Measurements from ENCODE around the gene APOA1. TPM values are rescaled to one million over a fixed set of nuclear protein-coding genes. Genes with fewer than 3 reads are reported as not detected.

APOA1 gene
- 4,188 TPM for polyA plus RNA-seq
- long read RNA-seq, donor 1, transcript APOA1-202 (4 exons, 932 nt), result minor isoform, 59 of 3,180 reads
- long read RNA-seq, donor 1, transcript APOA1-203 (4 exons, 940 nt), result minor isoform, 15 of 3,180 reads
- long read RNA-seq, donor 1, transcript APOA1-204 (3 exons, 1,088 nt), result minor isoform, 1,244 of 3,180 reads
- long read RNA-seq, donor 1, transcript APOA1-201 (4 exons, 1,227 nt), result major isoform, 1,589 of 3,180 reads
- long read RNA-seq, donor 1, partial matches to known transcripts, result 178 of 3,180 reads
- long read RNA-seq, donor 1, other reads (novel, unspliced or antisense), result 90 of 3,180 reads
- long read RNA-seq, donor 2, transcript APOA1-204 (3 exons, 1,088 nt), result minor isoform, 3,597 of 9,167 reads
- long read RNA-seq, donor 2, transcript APOA1-203 (4 exons, 940 nt), result minor isoform, 89 of 9,167 reads
- long read RNA-seq, donor 2, transcript APOA1-202 (4 exons, 932 nt), result minor isoform, 502 of 9,167 reads
- long read RNA-seq, donor 2, transcript APOA1-201 (4 exons, 1,227 nt), result major isoform, 4,305 of 9,167 reads
- long read RNA-seq, donor 2, partial matches to known transcripts, result 512 of 9,167 reads
- long read RNA-seq, donor 2, other reads (novel, unspliced or antisense), result 151 of 9,167 reads
- long read RNA-seq, donor 3, result 0 reads
- long read RNA-seq, donor 4, transcript APOA1-204 (3 exons, 1,088 nt), result minor isoform, 278 of 624 reads
- long read RNA-seq, donor 4, transcript APOA1-201 (4 exons, 1,227 nt), result major isoform, 284 of 624 reads
- long read RNA-seq, donor 4, transcript APOA1-203 (4 exons, 940 nt), result minor isoform, 7 of 624 reads
- long read RNA-seq, donor 4, transcript APOA1-202 (4 exons, 932 nt), result minor isoform, 16 of 624 reads
- long read RNA-seq, donor 4, partial matches to known transcripts, result 39 of 624 reads
- long read RNA-seq, donor 4, other reads (novel, unspliced or antisense), result 0 of 624 reads
- long read RNA-seq, donor 5, transcript APOA1-204 (3 exons, 1,088 nt), result minor isoform, 64 of 175 reads
- long read RNA-seq, donor 5, transcript APOA1-201 (4 exons, 1,227 nt), result major isoform, 95 of 175 reads
- long read RNA-seq, donor 5, transcript APOA1-202 (4 exons, 932 nt), result minor isoform, 10 of 175 reads
- long read RNA-seq, donor 5, partial matches to known transcripts, result 6 of 175 reads
- long read RNA-seq, donor 5, other reads (novel, unspliced or antisense), result 0 of 175 reads
- long read RNA-seq, donor 6, transcript APOA1-201 (4 exons, 1,227 nt), result major isoform, 2,884 of 5,949 reads
- long read RNA-seq, donor 6, transcript APOA1-202 (4 exons, 932 nt), result minor isoform, 103 of 5,949 reads
- long read RNA-seq, donor 6, transcript APOA1-204 (3 exons, 1,088 nt), result minor isoform, 2,392 of 5,949 reads
- long read RNA-seq, donor 6, transcript APOA1-203 (4 exons, 940 nt), result minor isoform, 22 of 5,949 reads
- long read RNA-seq, donor 6, partial matches to known transcripts, result 326 of 5,949 reads
- long read RNA-seq, donor 6, other reads (novel, unspliced or antisense), result 213 of 5,949 reads
- long read RNA-seq, donor 7, transcript APOA1-204 (3 exons, 1,088 nt), result minor isoform, 173 of 405 reads
- long read RNA-seq, donor 7, transcript APOA1-202 (4 exons, 932 nt), result minor isoform, 8 of 405 reads
- long read RNA-seq, donor 7, transcript APOA1-201 (4 exons, 1,227 nt), result major isoform, 189 of 405 reads
- long read RNA-seq, donor 7, partial matches to known transcripts, result 21 of 405 reads
- long read RNA-seq, donor 7, other reads (novel, unspliced or antisense), result 10 of 405 reads
- long read RNA-seq, donor 8, transcript APOA1-204 (3 exons, 1,088 nt), result minor isoform, 3,590 of 9,816 reads
- long read RNA-seq, donor 8, transcript APOA1-202 (4 exons, 932 nt), result minor isoform, 231 of 9,816 reads
- long read RNA-seq, donor 8, transcript APOA1-201 (4 exons, 1,227 nt), result major isoform, 5,098 of 9,816 reads
- long read RNA-seq, donor 8, transcript APOA1-203 (4 exons, 940 nt), result minor isoform, 67 of 9,816 reads
- long read RNA-seq, donor 8, partial matches to known transcripts, result 428 of 9,816 reads
- long read RNA-seq, donor 8, other reads (novel, unspliced or antisense), result 398 of 9,816 reads
- long read RNA-seq, donor 9, transcript APOA1-203 (4 exons, 940 nt), result minor isoform, 53 of 9,461 reads
- long read RNA-seq, donor 9, transcript APOA1-202 (4 exons, 932 nt), result minor isoform, 227 of 9,461 reads
- long read RNA-seq, donor 9, transcript APOA1-204 (3 exons, 1,088 nt), result minor isoform, 3,872 of 9,461 reads
- long read RNA-seq, donor 9, transcript APOA1-201 (4 exons, 1,227 nt), result major isoform, 4,569 of 9,461 reads
- long read RNA-seq, donor 9, partial matches to known transcripts, result 529 of 9,461 reads
- long read RNA-seq, donor 9, other reads (novel, unspliced or antisense), result 204 of 9,461 reads
- long read RNA-seq, donor 10, transcript APOA1-202 (4 exons, 932 nt), result minor isoform, 193 of 4,366 reads
- long read RNA-seq, donor 10, transcript APOA1-204 (3 exons, 1,088 nt), result minor isoform, 1,707 of 4,366 reads
- long read RNA-seq, donor 10, transcript APOA1-201 (4 exons, 1,227 nt), result major isoform, 2,046 of 4,366 reads
- long read RNA-seq, donor 10, transcript APOA1-203 (4 exons, 940 nt), result minor isoform, 40 of 4,366 reads
- long read RNA-seq, donor 10, partial matches to known transcripts, result 215 of 4,366 reads
- long read RNA-seq, donor 10, other reads (novel, unspliced or antisense), result 152 of 4,366 reads
- long read RNA-seq, donor 11, transcript APOA1-202 (4 exons, 932 nt), result minor isoform, 154 of 6,422 reads
- long read RNA-seq, donor 11, transcript APOA1-203 (4 exons, 940 nt), result minor isoform, 44 of 6,422 reads
- long read RNA-seq, donor 11, transcript APOA1-204 (3 exons, 1,088 nt), result minor isoform, 2,519 of 6,422 reads
- long read RNA-seq, donor 11, transcript APOA1-201 (4 exons, 1,227 nt), result major isoform, 3,123 of 6,422 reads
- long read RNA-seq, donor 11, partial matches to known transcripts, result 322 of 6,422 reads
- long read RNA-seq, donor 11, other reads (novel, unspliced or antisense), result 253 of 6,422 reads

DNA sequence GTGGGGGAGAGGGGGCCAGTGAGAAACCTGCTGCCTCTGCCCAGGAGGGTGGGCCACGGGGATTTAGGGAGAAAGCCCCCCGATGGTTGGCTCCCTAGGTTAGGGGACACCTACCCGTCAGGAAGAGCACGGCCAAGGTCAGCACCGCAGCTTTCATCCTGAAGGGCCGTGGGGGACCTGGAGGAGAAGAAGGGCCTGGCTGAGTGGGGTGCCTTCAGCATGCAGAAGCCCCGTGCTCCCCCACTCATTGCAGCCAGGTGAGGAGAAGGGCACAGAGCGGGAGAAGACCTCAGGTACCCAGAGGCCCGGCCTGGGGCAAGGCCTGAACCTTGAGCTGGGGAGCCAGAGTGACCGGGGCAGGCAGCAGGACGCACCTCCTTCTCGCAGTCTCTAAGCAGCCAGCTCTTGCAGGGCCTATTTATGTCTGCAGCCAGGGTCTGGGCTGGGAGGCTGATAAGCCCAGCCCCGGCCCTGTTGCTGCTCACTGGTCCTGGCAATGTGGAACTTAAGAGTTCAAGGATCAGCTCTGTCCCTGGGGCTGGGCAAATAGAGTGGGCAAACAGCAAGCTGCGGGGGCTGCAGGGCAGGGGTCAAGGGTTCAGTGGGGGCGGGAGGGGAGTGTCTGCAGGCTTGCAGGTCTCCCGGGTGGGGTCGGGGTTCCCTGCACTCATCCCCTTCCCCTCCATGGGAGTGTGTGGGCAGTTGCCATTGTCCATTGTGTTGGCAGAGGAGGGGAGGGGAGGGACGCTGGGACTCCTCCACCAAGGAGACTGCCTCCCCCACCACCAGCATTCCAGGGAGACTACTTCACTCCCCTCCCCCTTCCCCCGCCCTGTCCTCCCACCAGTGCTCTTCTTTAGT lies at the start of gene APOA1:
APOA1 (minus strand) TSS at position 392 of the 861 bp plus-strand sequence; CDS start at position 157, 235 bp downstream.
- no CpG with 5 or more reads among the region's 19 CpGs for WGBS (ENCODE audit: insufficient coverage, low lambda C conversion rate)
- Histone ChIP-seq H3K27ac (ENCODE audit: low read length) (peak within 1 kb of the TSS; percentile 96), H3K9me3 (ENCODE audit: control insufficient read depth, low read depth, low read length) (no peaks in the 10 kb centered on the region), H3K27me3 (ENCODE audit: control insufficient read depth, insufficient read depth, low read length) (no peaks in the 10 kb centered on the region), H3K36me3 (ENCODE audit: control insufficient read depth, insufficient read depth, low read length) (peaks cover 8% of the 10 kb centered on the region), H3K4me1 (ENCODE audit: control insufficient read depth, insufficient read depth, low read length) (peaks cover 66% of the 10 kb centered on the region), H3K4me3 (ENCODE audit: low read length) (peak within 1 kb of the TSS; percentile 74)
- DNase-seq, result peak; percentile 88 to 89

DNA sequence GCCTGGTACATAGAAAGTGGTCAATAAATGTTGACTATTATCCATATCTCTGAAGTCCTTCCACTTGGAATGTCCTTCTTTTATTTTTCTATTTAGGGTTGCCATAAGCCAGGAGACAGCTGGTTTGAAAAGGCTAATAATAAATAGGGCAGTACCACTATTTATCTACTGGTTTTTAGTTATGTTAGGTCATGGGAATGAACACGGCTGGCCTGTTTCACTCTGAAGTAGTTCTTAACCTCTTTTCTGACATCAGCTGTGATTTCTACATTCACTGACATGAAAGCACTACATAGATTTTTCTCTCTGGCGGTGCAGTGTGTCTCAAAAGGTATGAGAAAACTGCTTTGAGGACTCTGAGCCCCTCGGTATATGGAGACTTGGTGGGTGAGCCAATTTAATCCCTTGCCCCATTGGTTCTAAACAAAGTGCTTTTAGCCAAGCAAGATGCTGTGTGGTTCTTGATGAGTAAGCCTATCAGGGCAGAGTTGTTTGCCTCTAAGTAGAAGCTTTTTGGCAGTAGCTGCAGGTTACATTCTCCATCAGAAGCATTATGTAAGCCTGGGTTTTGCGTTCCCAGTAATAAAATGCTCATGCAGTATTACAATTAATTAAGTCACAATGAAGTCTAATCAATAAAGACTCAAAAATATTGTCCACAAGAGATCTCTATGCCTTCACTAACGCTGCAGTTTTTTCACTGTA lies 48.7 kb upstream of the APOA1 start:
- DNase-seq, result no peak
- Histone ChIP-seq H3K4me1 (ENCODE audit: control insufficient read depth, insufficient read depth, low read length) (no peaks in the 10 kb centered on the region), H3K9me3 (ENCODE audit: control insufficient read depth, low read depth, low read length) (no peaks in the 10 kb centered on the region), H3K27ac (ENCODE audit: low read length) (no peak overlapping the region), H3K27me3 (ENCODE audit: control insufficient read depth, insufficient read depth, low read length) (no peaks in the 10 kb centered on the region), H3K36me3 (ENCODE audit: control insufficient read depth, insufficient read depth, low read length) (peaks cover 5% of the 10 kb centered on the region), H3K4me3 (ENCODE audit: low read length) (no peak overlapping the region)
- 67% methylated on average over 1 of the region's 5 CpGs for WGBS (ENCODE audit: insufficient coverage, low lambda C conversion rate)

DNA sequence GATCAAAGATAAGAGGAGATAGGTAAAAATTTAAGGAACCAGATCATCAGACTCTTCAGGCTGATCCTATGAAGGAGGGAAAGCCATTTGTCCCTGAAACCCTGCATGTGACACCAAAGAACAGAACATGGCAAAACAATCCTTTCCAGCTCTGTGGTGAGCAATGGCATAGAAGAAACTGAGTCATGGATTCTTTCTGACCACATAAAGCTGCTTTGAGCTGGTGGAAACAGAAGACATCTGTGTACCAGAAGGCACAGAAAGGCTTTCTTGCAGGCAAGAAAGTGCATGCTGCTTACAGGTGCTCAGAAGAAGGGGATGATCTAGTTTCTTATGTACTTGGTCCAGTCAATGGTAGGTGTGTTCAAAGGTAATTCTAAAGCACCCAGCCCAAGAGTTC lies 45.0 kb upstream of the APOA1 start:
- H3K4me1 ChIP-seq (ENCODE audit: control insufficient read depth, insufficient read depth, low read length), result no peaks in the 10 kb centered on the region

DNA sequence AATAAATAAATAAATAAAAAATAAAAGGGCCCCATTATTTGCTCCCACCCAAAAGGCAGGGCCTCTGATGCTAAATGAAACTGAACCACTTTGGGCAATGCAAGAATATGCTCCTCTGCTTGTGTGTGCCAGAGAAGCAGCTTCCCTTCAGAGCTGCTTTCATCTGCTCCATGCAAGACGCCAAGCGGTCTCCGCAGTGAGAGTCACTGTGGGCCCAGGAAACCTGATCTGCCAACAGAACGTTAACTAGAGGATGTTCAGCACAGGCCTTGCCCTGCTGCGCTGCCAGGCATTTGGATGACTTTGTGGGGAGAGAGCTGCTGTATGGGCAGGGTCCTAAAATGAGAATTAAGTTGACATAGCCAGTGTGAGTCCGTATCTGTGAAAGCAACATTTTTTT lies 43.7 kb upstream of the APOA1 start:
- H3K36me3 ChIP-seq (ENCODE audit: control insufficient read depth, insufficient read depth, low read length), result peaks cover 5% of the 10 kb centered on the region
- no peak overlapping the region for H3K27ac ChIP-seq (ENCODE audit: low read length)
- H3K4me1 ChIP-seq (ENCODE audit: control insufficient read depth, insufficient read depth, low read length), result no peaks in the 10 kb centered on the region
- DNase-seq, result no peak
- H3K27me3 ChIP-seq (ENCODE audit: control insufficient read depth, insufficient read depth, low read length), result no peaks in the 10 kb centered on the region
- no CpG with 5 or more reads among the region's 6 CpGs for WGBS (ENCODE audit: insufficient coverage, low lambda C conversion rate)
- no peak overlapping the region for H3K4me3 ChIP-seq (ENCODE audit: low read length)
- no peaks in the 10 kb centered on the region for H3K9me3 ChIP-seq (ENCODE audit: control insufficient read depth, low read depth, low read length)

More for the DNA sequence above, 45.0 kb upstream of the APOA1 start:
- Histone ChIP-seq H3K27ac (ENCODE audit: low read length) (no peak overlapping the region), H3K9me3 (ENCODE audit: control insufficient read depth, low read depth, low read length) (no peaks in the 10 kb centered on the region), H3K27me3 (ENCODE audit: control insufficient read depth, insufficient read depth, low read length) (no peaks in the 10 kb centered on the region), H3K36me3 (ENCODE audit: control insufficient read depth, insufficient read depth, low read length) (peaks cover 6% of the 10 kb centered on the region), H3K4me3 (ENCODE audit: low read length) (no peak overlapping the region)
- DNase-seq, result no peak

DNA sequence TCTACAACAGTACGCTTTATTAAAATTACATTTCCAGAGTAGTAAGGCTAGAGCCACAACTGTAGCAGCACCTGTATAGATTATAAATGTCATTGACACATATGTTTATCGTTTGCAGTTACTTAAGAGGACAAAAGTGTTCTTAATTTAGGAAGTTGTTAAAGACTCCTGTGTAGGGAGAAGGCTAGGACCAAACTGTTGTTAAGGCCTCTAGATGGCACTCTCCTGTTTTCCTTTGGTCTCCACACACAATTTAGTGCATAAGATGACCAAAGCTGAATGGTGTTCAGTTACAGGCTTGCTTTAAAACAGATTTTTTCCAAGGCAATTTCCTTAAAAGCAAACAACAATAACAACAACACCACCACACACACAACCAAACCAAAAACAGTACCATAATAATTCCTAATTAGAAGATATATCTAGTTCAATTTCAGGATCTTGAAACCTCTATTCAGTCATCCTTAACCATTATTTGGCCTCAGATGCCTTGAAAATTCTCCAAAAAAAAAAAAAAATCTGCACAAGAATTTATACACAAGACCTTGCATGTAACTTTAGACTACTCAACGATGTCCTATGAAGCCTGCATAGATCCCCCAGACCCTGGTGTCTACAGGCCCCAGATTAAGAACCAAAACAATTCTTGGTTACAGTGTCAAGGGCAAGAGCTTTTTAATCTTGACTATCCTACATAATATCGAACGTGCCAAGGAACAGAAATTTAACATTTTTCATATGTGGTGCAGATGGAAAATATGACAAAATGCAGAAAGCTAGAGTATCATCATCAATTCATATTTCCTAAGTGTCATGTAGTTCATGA lies 42.6 kb upstream of the APOA1 start:
- peak; percentile 34 to 46 for DNase-seq
- H3K4me3 ChIP-seq (ENCODE audit: low read length), result no peak overlapping the region
- 71% methylated on average over 3 of the region's 5 CpGs for WGBS (ENCODE audit: insufficient coverage, low lambda C conversion rate)
- peaks cover 2% of the 10 kb centered on the region for H3K4me1 ChIP-seq (ENCODE audit: control insufficient read depth, insufficient read depth, low read length)
- H3K9me3 ChIP-seq (ENCODE audit: control insufficient read depth, low read depth, low read length), result no peaks in the 10 kb centered on the region
- H3K27ac ChIP-seq (ENCODE audit: low read length), result no peak overlapping the region
- peaks cover 16% of the 10 kb centered on the region for H3K36me3 ChIP-seq (ENCODE audit: control insufficient read depth, insufficient read depth, low read length)
- H3K27me3 ChIP-seq (ENCODE audit: control insufficient read depth, insufficient read depth, low read length), result no peaks in the 10 kb centered on the region

DNA sequence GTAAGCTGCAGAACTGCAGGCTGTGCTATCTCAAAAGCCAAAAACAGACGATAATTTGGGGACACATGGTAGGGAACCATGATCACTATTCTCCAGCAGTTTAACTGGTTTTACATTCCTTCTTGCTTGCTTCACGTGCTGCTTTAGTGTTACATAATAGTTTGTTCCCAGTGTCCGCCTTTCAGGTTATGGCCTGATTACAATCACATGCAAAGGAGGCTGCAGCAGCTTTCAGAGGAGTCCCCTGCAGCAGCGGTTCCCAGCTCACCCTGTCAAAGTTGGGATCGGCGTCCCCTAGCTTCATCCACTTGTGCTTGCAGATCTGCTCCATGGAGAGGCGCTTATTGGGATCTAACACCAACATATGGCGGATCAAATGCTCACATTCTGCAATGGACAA lies 39.2 kb upstream of the APOA1 start:
- Histone ChIP-seq H3K4me1 (ENCODE audit: control insufficient read depth, insufficient read depth, low read length) (peaks cover 22% of the 10 kb centered on the region), H3K4me3 (ENCODE audit: low read length) (no peak overlapping the region), H3K36me3 (ENCODE audit: control insufficient read depth, insufficient read depth, low read length) (peaks cover 39% of the 10 kb centered on the region), H3K27ac (ENCODE audit: low read length) (peak overlapping the region; percentile 2), H3K27me3 (ENCODE audit: control insufficient read depth, insufficient read depth, low read length) (no peaks in the 10 kb centered on the region), H3K9me3 (ENCODE audit: control insufficient read depth, low read depth, low read length) (no peaks in the 10 kb centered on the region)
- 60% methylated on average over 1 of the region's 8 CpGs for WGBS (ENCODE audit: insufficient coverage, low lambda C conversion rate)
- peak in 1 of 2 donors; percentile 40 for DNase-seq

DNA sequence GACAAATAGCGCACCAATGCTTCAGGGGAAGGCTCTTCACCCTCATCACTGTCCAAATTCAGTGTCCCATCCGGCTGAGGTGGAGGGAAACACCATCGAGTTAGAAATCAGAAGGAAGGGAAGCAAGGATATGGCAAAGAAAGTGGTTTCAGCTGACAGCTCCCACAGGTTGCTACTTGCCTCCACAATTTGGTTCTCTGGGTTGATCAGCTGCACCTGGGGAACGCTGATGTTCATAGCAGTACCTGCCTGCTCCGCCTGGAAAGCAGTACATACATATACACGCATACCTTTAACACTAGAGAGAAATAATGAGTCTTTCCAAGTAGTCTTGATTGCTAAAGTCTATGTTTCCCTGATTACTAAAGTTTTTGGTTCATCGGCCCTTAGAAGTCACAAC lies 37.8 kb upstream of the APOA1 start:
- Histone ChIP-seq H3K27me3 (ENCODE audit: control insufficient read depth, insufficient read depth, low read length) (no peaks in the 10 kb centered on the region), H3K4me1 (ENCODE audit: control insufficient read depth, insufficient read depth, low read length) (peaks cover 22% of the 10 kb centered on the region), H3K9me3 (ENCODE audit: control insufficient read depth, low read depth, low read length) (no peaks in the 10 kb centered on the region), H3K27ac (ENCODE audit: low read length) (peak overlapping the region; percentile 52), H3K36me3 (ENCODE audit: control insufficient read depth, insufficient read depth, low read length) (peaks cover 43% of the 10 kb centered on the region), H3K4me3 (ENCODE audit: low read length) (no peak overlapping the region)
- no peak for DNase-seq
- no CpG with 5 or more reads among the region's 7 CpGs for WGBS (ENCODE audit: insufficient coverage, low lambda C conversion rate)

All from large intestine (tissue), 12 donors.